BE2C (cell line): ENCODE data around the gene SUGP2.
A peak's percentile ranks its signal among the peaks of the same experiment; 100 is the strongest.

ENCODE experiments used
- DNase-seq: peaks from one replicate; pipeline ENCODE4 v3.0.0-alpha.2; 2020
- H3K27me3 ChIP-seq: fragments of 250-450 bp; sonication (Bioruptor Pico); 2 replicates; pipeline ENCODE4 v1.5.1; 2020; ENCODE audit warnings: mild to moderate bottlenecking
- H3K36me3 ChIP-seq: fragments of 250-450 bp; sonication (Bioruptor Pico); 2 replicates; pipeline ENCODE4 v1.5.1; 2020; ENCODE audit warnings: mild to moderate bottlenecking
- H3K4me1 ChIP-seq: fragments of 250-450 bp; sonication (Bioruptor Pico); 2 replicates; pipeline ENCODE4 v1.5.1; 2020
- H3K4me3 ChIP-seq: 2 replicates; pipeline ENCODE4 v1.5.1; 2011; ENCODE audit warnings: low read depth, low read length
- H3K9me3 ChIP-seq: fragments of 250-450 bp; sonication (Bioruptor Pico); 2 replicates; pipeline ENCODE4 v1.5.1; 2020
- TF ChIP-seq, protein P1 (sequence below): IDR thresholded peaks from 2 replicates; pipeline ENCODE4 v1.5.1; 2012; ENCODE audit warnings: mild to moderate bottlenecking, low read depth, low read length

Gene SUGP2

GRCh38 chr19:18999896-19000620, 33.3 kb downstream of the SUGP2 start:
- no peaks in the 10 kb centered on the region for H3K27me3 ChIP-seq
- H3K4me1 ChIP-seq = no peaks in the 10 kb centered on the region; the same call in 1 of the 2 replicates
- H3K9me3 ChIP-seq = no peaks in the 10 kb centered on the region
- peaks cover 57% of the 10 kb centered on the region for H3K36me3 ChIP-seq
- TF ChIP-seq, protein P1, sequence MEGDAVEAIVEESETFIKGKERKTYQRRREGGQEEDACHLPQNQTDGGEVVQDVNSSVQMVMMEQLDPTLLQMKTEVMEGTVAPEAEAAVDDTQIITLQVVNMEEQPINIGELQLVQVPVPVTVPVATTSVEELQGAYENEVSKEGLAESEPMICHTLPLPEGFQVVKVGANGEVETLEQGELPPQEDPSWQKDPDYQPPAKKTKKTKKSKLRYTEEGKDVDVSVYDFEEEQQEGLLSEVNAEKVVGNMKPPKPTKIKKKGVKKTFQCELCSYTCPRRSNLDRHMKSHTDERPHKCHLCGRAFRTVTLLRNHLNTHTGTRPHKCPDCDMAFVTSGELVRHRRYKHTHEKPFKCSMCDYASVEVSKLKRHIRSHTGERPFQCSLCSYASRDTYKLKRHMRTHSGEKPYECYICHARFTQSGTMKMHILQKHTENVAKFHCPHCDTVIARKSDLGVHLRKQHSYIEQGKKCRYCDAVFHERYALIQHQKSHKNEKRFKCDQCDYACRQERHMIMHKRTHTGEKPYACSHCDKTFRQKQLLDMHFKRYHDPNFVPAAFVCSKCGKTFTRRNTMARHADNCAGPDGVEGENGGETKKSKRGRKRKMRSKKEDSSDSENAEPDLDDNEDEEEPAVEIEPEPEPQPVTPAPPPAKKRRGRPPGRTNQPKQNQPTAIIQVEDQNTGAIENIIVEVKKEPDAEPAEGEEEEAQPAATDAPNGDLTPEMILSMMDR = peak; percentile 38
- DNase-seq = no peak
- no peak overlapping the region for H3K4me3 ChIP-seq

DNA sequence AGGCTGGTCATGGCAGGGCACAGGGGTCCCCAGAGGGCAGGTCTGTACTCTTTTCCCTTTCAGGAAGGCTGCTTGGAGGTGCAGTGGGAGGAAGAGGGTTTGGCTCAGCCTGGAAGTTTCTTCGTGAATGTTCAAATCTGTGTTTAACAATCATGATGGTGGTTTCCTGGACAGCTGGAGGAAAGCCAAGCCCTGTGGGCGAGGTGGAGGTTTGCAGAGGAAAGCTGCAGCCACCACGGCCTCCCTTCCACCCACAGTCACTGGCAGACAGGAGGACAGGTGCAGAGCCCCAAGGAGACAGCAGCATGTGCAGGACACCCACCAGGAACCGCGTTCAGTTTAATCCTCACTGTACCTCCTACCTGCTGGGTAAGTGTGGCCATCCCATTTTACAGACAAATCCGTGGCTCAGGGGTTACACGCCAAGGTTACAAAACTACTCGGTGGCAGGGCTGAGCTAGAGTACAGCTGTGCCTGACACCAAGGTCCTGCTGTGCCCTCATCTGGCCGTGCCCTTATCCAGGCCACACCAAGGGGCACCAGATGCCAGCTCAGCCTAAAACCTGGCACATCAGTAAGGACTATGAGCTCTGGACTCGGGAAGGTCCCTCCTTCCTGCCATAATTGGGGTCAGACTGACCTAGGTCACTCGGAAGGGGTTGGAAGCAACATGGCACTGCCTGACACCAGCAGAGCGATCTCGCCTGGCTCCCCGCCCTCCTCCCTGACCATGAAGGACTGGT, 34.1 kb downstream of the SUGP2 start:
- H3K4me3 ChIP-seq = no peak overlapping the region
- TF ChIP-seq, protein P1 = no peak
- no peaks in the 10 kb centered on the region for H3K27me3 ChIP-seq
- no peak for DNase-seq
- H3K4me1 ChIP-seq = no peaks in the 10 kb centered on the region; the same call in 1 of the 2 replicates
- H3K36me3 ChIP-seq = peaks cover 51% of the 10 kb centered on the region
- H3K9me3 ChIP-seq = no peaks in the 10 kb centered on the region

DNA sequence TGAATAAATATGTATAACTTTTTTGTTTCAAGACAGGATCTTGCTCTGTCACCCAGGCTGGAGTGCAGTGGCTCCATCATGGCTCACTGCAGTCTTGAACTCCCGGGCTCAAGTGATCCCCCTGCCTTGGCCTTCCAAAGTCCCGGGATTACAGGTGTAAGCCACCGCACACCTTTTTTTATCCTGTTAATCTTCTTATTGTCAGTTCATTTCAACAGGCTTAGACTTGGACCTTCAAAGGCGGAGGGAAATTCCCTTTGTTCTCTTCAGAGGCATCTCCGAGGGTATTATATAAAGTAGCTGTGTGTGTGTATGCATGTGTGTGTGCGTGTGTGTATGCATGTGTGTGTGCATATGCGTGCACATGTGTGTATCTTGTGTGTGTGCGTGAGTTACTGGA, 35.0 kb downstream of the SUGP2 start:
- no peaks in the 10 kb centered on the region; the same call in 1 of the 2 replicates for H3K4me1 ChIP-seq
- TF ChIP-seq, protein P1 = no peak
- no peak for DNase-seq
- H3K4me3 ChIP-seq = no peak overlapping the region
- H3K36me3 ChIP-seq = peaks cover 48% of the 10 kb centered on the region
- no peaks in the 10 kb centered on the region for H3K27me3 ChIP-seq
- no peaks in the 10 kb centered on the region for H3K9me3 ChIP-seq

DNA sequence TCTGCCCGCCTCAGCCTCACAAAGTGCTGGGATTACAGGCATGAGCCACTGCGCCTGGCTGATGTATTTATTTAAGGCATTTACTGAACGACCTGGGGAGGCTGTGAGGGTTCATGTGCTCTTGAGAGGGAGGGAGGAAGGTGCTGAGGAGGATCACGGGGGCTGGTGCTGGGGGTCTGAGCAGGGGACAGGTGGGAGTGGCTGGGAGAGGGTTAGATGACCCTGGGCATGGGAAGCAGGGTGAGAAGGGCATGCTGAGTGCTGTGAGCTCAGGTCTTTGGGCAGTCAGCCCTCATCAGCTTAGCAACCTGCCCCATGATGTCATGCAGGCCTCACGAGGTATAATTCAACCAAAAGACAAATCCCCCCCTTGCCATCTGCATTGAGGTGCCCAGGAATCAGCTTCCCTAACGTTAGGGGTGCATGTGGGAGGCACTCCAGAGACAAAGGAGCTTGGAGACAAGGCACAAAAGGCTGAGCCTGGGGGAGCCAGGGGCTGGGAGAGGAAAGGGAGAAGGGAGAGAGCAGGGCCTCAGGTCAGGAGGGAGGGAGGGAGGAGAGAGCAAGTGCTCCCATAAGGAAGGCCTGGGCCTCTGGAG, 36.4 kb downstream of the SUGP2 start:
- H3K4me1 ChIP-seq = no peaks in the 10 kb centered on the region; the same call in 1 of the 2 replicates
- TF ChIP-seq, protein P1 = no peak
- H3K9me3 ChIP-seq = no peaks in the 10 kb centered on the region
- no peak for DNase-seq
- peaks cover 45% of the 10 kb centered on the region for H3K36me3 ChIP-seq
- H3K4me3 ChIP-seq = no peak overlapping the region
- H3K27me3 ChIP-seq = no peaks in the 10 kb centered on the region

DNA sequence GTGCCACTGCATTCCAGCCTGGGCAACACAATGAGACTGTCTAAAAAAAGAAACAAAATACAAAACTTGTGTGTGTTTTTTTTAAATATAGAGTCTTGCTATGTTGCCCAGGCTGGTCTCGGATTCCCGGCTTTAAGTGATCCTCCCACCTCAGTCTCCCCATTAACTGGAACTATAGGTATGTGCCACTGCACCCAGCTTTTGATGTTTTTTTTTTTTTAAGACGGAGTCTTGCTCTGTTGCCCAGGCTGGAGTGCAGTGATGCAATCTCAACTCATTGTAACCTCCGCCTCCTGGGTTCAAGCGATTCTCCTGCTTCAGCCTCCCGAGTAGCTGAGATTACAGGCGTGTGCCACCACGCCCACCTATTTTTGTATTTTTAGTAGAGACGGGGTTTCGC, 37.0 kb downstream of the SUGP2 start:
- no peaks in the 10 kb centered on the region for H3K9me3 ChIP-seq
- no peaks in the 10 kb centered on the region for H3K27me3 ChIP-seq
- no peaks in the 10 kb centered on the region; the same call in 1 of the 2 replicates for H3K4me1 ChIP-seq
- TF ChIP-seq, protein P1 = no peak
- no peak overlapping the region for H3K4me3 ChIP-seq
- DNase-seq = no peak
- peaks cover 41% of the 10 kb centered on the region for H3K36me3 ChIP-seq
